K562 (cell line): ENCODE measurements around the gene TMEM203. TPM values are rescaled to one million over a fixed set of nuclear protein-coding genes. Genes with fewer than 3 reads are reported as not detected.
A peak's percentile ranks its signal among the peaks of the same experiment; 100 is the strongest.

Experiments used
- ARID1B ChIP-seq: fragments of 450-650 bp; IDR thresholded peaks from 2 replicates; pipeline ENCODE4 v1.6.1; 2016; ENCODE audit warnings: antibody characterized with exemption, mild to moderate bottlenecking, inconsistent platforms
- ARID3B ChIP-seq: fragments of 250-450 bp; sonication (Bioruptor Pico); IDR thresholded peaks from 2 replicates; pipeline ENCODE4 v1.4.0; 2020; ENCODE audit warnings: borderline replicate concordance
- ATF7 ChIP-seq: fragments of 450-650 bp; IDR thresholded peaks from 2 replicates; pipeline ENCODE4 v1.7.1; 2014; ENCODE audit warnings: mild to moderate bottlenecking, moderate library complexity
- BCL6 ChIP-seq: fragments of 250-450 bp; sonication (Bioruptor Pico); IDR thresholded peaks from 2 replicates; pipeline ENCODE4 v1.4.0; 2020
- FOXA1 ChIP-seq: fragments of 450-650 bp; IDR thresholded peaks from 2 replicates; pipeline ENCODE4 v1.6.1; 2016; ENCODE audit warnings: mild to moderate bottlenecking, borderline replicate concordance
- GABPB1 ChIP-seq: sonication (generic); formaldehyde crosslinking; IDR thresholded peaks from 2 replicates; pipeline ENCODE4 v1.8.0; 2022; ENCODE audit warnings: mild to moderate bottlenecking, missing genetic modification reagents
- GTF2E2 ChIP-seq: fragments of 200-800 bp; sonication (Bioruptor generic); IDR thresholded peaks from 2 replicates; pipeline ENCODE4 v1.6.1; 2016; ENCODE audit warnings: missing genetic modification characterization, missing compliant biosample characterization
- HNRNPH1 ChIP-seq: fragments of 200-400 bp; formaldehyde crosslinking; optimal IDR thresholded peaks from 2 replicates; pipeline ENCODE3; 2017; ENCODE audit warnings: low read depth, mild to moderate bottlenecking, low read length, moderate library complexity
- NCOA2 ChIP-seq, 2 experiments: fragments of 450-650 bp; IDR thresholded peaks; 2 replicates each; pipeline ENCODE4 v1.6.1; 2018; ENCODE audit warnings: mild to moderate bottlenecking in 2 of 2, moderate library complexity in 1 of 2; ENCODE audit not compliant: partially characterized antibody in 2 of 2
- NCOA4 ChIP-seq: fragments of 450-650 bp; IDR thresholded peaks from 2 replicates; pipeline ENCODE4 v1.6.1; 2018; ENCODE audit warnings: mild to moderate bottlenecking; ENCODE audit not compliant: partially characterized antibody
- NFIC ChIP-seq: fragments of 450-650 bp; IDR thresholded peaks from 2 replicates; pipeline ENCODE4 v1.6.1; 2017; ENCODE audit warnings: mild to moderate bottlenecking, inconsistent platforms
- NR2C1 ChIP-seq, 2 experiments: fragments of 450-650 bp; IDR thresholded peaks; 2 replicates each; pipeline ENCODE4 v1.6.1; 2017; ENCODE audit warnings: mild to moderate bottlenecking in 2 of 2, antibody characterized with exemption in 1 of 2, inconsistent platforms in 1 of 2, missing compliant biosample characterization in 1 of 2, missing genetic modification characterization in 1 of 2
- POLR2B ChIP-seq: fragments of 450-650 bp; IDR thresholded peaks from 2 replicates; pipeline ENCODE4 v1.6.1; 2018; ENCODE audit warnings: low read depth; ENCODE audit not compliant: partially characterized antibody
- PPARD ChIP-seq: fragments of 250-450 bp; sonication (Bioruptor Pico); IDR thresholded peaks from 2 replicates; pipeline ENCODE4 v1.8.0; 2022; ENCODE audit warnings: inconsistent platforms, mild to moderate bottlenecking, moderate library complexity
- RBM14 ChIP-seq: fragments of 200-400 bp; formaldehyde crosslinking; IDR thresholded peaks from 2 replicates; pipeline ENCODE4 v1.6.1; 2018; ENCODE audit warnings: low read depth, mild to moderate bottlenecking, low read length, moderate library complexity, borderline replicate concordance; ENCODE audit not compliant: insufficient read depth
- SIN3A ChIP-seq, 2 experiments: fragments of 150-350 bp in 1 of 2; IDR thresholded peaks; 2 replicates each; pipeline ENCODE4 v1.6.1; 2011 to 2016; ENCODE audit warnings: borderline replicate concordance in 2 of 2, low read depth in 2 of 2, low read length in 2 of 2, mild to moderate bottlenecking in 2 of 2, moderate library complexity in 2 of 2; ENCODE audit not compliant: control insufficient read depth in 1 of 2
- TEAD1 ChIP-seq, 2 experiments: fragments of 450-650 bp in 1 of 2; sonication (generic) in 1 of 2; formaldehyde crosslinking; IDR thresholded peaks; 2 replicates each; pipeline versions ENCODE4 v1.4.0 to v1.8.0; 2020 to 2022; ENCODE audit warnings: mild to moderate bottlenecking in 2 of 2, missing genetic modification reagents in 1 of 2
- ZC3H4 ChIP-seq: sonication (generic); formaldehyde crosslinking; IDR thresholded peaks from 2 replicates; pipeline ENCODE4 v1.9.0; 2021; ENCODE audit warnings: missing genetic modification reagents, borderline replicate concordance
- ZFX ChIP-seq: sonication (generic); formaldehyde crosslinking; IDR thresholded peaks from 2 replicates; pipeline ENCODE4 v1.8.0; 2022; ENCODE audit warnings: mild to moderate bottlenecking, missing genetic modification reagents, moderate library complexity
- ZNF212 ChIP-seq: fragments of 450-650 bp; formaldehyde crosslinking; IDR thresholded peaks from 2 replicates; pipeline ENCODE4 v1.4.0; 2020; ENCODE audit warnings: mild to moderate bottlenecking
- ZNF695 ChIP-seq: fragments of 450-650 bp; formaldehyde crosslinking; IDR thresholded peaks from 2 replicates; pipeline ENCODE4 v1.4.0; 2020; ENCODE audit warnings: mild to moderate bottlenecking, moderate library complexity
- polyA plus RNA-seq, 8 experiments: library from polyadenylated mRNA; depleted of rRNA in 4 of 8; stranded (reverse) in 5 of 8; unstranded in 3 of 8; fragments of >200 nt; fragmentation: Nextera tagmentation in 2 of 8; fragmentation: Illumina TruSeq in 1 of 8; extraction: Ambion mirVana in 2 of 8; extraction: Trizol in 1 of 8; gene quantifications; 2 replicates each; pipeline versions ENCODE4 v1.2.1 to v1.2.3, GENCODE V29; 2011 to 2014; ENCODE audit warnings: inconsistent platforms in 1 of 8, missing spikeins in 1 of 8
- total RNA-seq, 7 experiments: library from RNA; depleted of rRNA in 6 of 7; stranded (reverse); fragments of >200 nt in 6 of 7; fragmentation: Illumina TruSeq in 2 of 7; extraction: Trizol in 2 of 7; gene quantifications; 2 replicates each; pipeline versions ENCODE4 v1.2.1 to v1.2.3, GENCODE V29; 2011 to 2021; ENCODE audit warnings: low replicate concordance in 1 of 7
- TF ChIP-seq, protein P1 (sequence below), 2 experiments: fragments of 450-650 bp; IDR thresholded peaks; 2 replicates each; pipeline ENCODE4 v1.6.1; 2018; ENCODE audit warnings: mild to moderate bottlenecking in 2 of 2, low read depth in 1 of 2; ENCODE audit not compliant: partially characterized antibody in 2 of 2

TMEM203 gene
- total and polyA plus RNA-seq, 9 of the 15 experiments (the other 6 are each of a cell fraction or from before 2014, with no cell fraction given): 8.8 to 59.5 (median 37.6) TPM

DNA sequence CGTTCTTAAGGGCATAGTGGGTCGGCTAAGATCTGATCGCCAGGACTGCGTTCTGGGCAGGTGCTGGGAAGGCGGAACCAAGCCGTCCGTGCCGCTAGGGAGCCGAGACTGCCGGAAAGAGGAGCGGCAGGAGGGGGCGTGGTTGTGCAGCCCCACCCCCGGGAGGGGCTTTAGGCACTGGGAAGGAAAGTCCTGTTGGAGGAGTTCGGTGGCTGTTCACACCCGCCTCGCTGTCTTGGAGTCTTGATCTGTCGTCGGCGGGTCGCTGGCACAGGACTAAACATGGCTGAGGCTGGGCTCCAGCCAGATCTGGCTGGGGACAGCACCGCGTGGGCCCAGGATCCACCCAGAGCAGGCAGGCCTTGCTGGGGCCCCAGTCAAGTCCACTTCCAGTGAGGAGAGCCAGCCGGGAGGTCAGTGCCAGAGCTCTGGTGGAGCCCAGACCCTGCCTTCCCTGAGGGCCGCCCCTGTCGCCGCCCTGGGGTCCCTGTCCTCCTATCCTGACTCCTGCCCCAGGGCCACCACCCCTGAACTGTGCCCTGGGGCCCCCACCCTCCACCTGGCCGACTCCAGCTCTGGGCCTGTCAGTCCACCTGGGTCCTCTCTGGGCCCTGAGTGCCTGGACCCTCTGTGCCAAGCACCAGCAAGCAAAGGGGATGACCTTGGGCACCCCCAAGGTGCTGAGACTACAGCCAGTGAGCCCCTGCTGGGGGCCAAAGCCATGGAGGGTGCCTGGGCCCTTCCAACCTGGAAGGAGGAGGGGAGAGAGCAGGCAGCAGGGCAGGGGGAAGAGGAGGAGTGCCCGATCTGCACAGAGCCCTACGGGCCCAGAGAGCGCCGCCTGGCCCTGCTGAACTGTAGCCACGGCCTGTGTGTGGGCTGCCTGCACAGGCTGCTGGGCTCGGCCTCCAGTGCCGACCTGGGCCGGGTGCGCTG lies 12.1 kb upstream of the TMEM203 start (continued):
- TF ChIP-seq ATF7: peak; percentile 40; the same call in 1 of the 2 replicates
- no peak for TF ChIP-seq BCL6
- TF ChIP-seq NR2C1 (IDR thresholded peaks at IDR 0.05): no peak
- no peak for TF ChIP-seq NR2C1 (tag; IDR thresholded peaks at IDR 0.05)
- no peak for TF ChIP-seq TEAD1 (CRISPR knock-in tag; IDR thresholded peaks at IDR 0.05)
- peak; percentile 68 to 84; a peak in 2 of 4 replicates for TF ChIP-seq SIN3A (IDR thresholded peaks at IDR 0.05; ENCODE audit: borderline replicate concordance in 2 of 2, control insufficient read depth in 1 of 2, low read depth in 2 of 2, low read length in 2 of 2)
- TF ChIP-seq ZNF695 (CRISPR knock-in tag): no peak
- no peak for TF ChIP-seq NCOA2 (IDR thresholded peaks at IDR 0.05; ENCODE audit: partially characterized antibody in 2 of 2)
- TF ChIP-seq GTF2E2 (tag): no peak
- no peak for TF ChIP-seq ARID3B (CRISPR knock-in tag)
- TF ChIP-seq ARID1B: no peak
- no peak for TF ChIP-seq ZC3H4
- no peak for TF ChIP-seq NCOA4
- no peak for TF ChIP-seq ZNF212
- TF ChIP-seq HNRNPH1: no peak
- TF ChIP-seq NFIC: no peak
- TF ChIP-seq POLR2B: peak; percentile 66
- no peak for TF ChIP-seq PPARD
- no peak for TF ChIP-seq RBM14
- no peak for TF ChIP-seq FOXA1
- peak; percentile 27; the same call in 1 of the 2 replicates for TF ChIP-seq ZFX
- TF ChIP-seq, protein P1, sequence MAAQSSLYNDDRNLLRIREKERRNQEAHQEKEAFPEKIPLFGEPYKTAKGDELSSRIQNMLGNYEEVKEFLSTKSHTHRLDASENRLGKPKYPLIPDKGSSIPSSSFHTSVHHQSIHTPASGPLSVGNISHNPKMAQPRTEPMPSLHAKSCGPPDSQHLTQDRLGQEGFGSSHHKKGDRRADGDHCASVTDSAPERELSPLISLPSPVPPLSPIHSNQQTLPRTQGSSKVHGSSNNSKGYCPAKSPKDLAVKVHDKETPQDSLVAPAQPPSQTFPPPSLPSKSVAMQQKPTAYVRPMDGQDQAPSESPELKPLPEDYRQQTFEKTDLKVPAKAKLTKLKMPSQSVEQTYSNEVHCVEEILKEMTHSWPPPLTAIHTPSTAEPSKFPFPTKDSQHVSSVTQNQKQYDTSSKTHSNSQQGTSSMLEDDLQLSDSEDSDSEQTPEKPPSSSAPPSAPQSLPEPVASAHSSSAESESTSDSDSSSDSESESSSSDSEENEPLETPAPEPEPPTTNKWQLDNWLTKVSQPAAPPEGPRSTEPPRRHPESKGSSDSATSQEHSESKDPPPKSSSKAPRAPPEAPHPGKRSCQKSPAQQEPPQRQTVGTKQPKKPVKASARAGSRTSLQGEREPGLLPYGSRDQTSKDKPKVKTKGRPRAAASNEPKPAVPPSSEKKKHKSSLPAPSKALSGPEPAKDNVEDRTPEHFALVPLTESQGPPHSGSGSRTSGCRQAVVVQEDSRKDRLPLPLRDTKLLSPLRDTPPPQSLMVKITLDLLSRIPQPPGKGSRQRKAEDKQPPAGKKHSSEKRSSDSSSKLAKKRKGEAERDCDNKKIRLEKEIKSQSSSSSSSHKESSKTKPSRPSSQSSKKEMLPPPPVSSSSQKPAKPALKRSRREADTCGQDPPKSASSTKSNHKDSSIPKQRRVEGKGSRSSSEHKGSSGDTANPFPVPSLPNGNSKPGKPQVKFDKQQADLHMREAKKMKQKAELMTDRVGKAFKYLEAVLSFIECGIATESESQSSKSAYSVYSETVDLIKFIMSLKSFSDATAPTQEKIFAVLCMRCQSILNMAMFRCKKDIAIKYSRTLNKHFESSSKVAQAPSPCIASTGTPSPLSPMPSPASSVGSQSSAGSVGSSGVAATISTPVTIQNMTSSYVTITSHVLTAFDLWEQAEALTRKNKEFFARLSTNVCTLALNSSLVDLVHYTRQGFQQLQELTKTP (IDR thresholded peaks at IDR 0.05; ENCODE audit: low read depth in 1 of 2, partially characterized antibody in 2 of 2): no peak
- no peak; the same call in 1 of the 2 replicates for TF ChIP-seq GABPB1 (CRISPR knock-in tag)
